OCI-LY1 (cell line): ENCODE data around the gene PTPRG.

ENCODE experiments used
- CTCF ChIP-seq: fragments of 200-600 bp; sonication (generic), shearing (Covaris generic); IDR thresholded peaks from 2 replicates; pipeline ENCODE4 v1.5.1; 2017; ENCODE audit warnings: mild to moderate bottlenecking, antibody characterized with exemption, low read length, moderate library complexity, mixed read lengths
- EZH2 ChIP-seq: fragments of 200-600 bp; sonication (generic), shearing (Covaris generic); IDR thresholded peaks from 2 replicates; pipeline ENCODE4 v1.8.0; 2017; ENCODE audit warnings: borderline replicate concordance, mixed run types, mild to moderate bottlenecking, antibody characterized with exemption, low read length, moderate library complexity, mixed read lengths

- TF ChIP-seq CTCF (no peak), EZH2 (no peak)
Measured at GRCh38 chr3:62172199-62172598, 610.8 kb downstream of the PTPRG start.
